Measurements from ENCODE around the gene ALPK3.

DNA sequence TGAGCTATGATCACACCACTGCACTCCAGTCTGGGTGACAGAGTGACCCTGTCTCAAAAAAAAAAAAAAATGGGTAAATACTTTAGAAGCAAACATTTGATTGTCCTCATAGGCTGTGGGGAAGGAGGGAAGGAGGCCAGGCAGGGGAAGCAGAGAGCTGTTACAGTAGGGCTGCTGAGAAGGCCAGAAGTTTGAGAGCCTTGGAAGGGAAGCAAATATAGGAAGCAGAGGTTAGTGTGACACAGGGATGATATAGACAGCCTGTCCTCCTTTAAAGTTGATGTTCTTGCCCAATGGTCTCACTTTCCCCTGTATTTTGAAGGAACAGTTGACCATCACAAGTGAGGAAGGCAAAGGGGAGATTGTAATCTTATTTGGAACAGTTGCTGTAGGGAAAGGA, 5.3 kb upstream of the ALPK3 start:
- TF ChIP-seq, protein P1, sequence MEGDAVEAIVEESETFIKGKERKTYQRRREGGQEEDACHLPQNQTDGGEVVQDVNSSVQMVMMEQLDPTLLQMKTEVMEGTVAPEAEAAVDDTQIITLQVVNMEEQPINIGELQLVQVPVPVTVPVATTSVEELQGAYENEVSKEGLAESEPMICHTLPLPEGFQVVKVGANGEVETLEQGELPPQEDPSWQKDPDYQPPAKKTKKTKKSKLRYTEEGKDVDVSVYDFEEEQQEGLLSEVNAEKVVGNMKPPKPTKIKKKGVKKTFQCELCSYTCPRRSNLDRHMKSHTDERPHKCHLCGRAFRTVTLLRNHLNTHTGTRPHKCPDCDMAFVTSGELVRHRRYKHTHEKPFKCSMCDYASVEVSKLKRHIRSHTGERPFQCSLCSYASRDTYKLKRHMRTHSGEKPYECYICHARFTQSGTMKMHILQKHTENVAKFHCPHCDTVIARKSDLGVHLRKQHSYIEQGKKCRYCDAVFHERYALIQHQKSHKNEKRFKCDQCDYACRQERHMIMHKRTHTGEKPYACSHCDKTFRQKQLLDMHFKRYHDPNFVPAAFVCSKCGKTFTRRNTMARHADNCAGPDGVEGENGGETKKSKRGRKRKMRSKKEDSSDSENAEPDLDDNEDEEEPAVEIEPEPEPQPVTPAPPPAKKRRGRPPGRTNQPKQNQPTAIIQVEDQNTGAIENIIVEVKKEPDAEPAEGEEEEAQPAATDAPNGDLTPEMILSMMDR (IDR thresholded peaks at IDR 0.05): no peak
- no peak for TF ChIP-seq POLR2A (IDR thresholded peaks at IDR 0.05)
